ENCODE data around the gene NOC2L. TPM values are rescaled to one million over a fixed set of nuclear protein-coding genes. Genes with fewer than 3 reads are reported as not detected.

NOC2L gene
- total and polyA plus RNA-seq, 2 donors (not counting 3 experiments of a cell fraction or from before 2014, with no cell fraction given), result 55.3 to 87.9 TPM

GRCh38 chr1:909861-910310, 49.2 kb downstream of the NOC2L start:
- Histone ChIP-seq H3K79me2 (ENCODE audit: control insufficient read depth, insufficient read depth, low read length) (no peaks in the 10 kb centered on the region), H3K9me1 (replicated peaks; ENCODE audit: control insufficient read depth, extremely low read depth, insufficient read depth, low read length) (no peaks in the 10 kb centered on the region), H3K4me1 (ENCODE audit: control insufficient read depth, extremely low read depth, insufficient read depth, low read length) (no peaks in the 10 kb centered on the region), H3K27ac (ENCODE audit: insufficient read depth, low read depth, low read length) (no peak overlapping the region), H4K20me1 (replicated peaks; ENCODE audit: control insufficient read depth, extremely low read depth, insufficient read depth, low read length) (no peaks in the 10 kb centered on the region), H3K4me2 (ENCODE audit: insufficient read depth, low read length) (no peak overlapping the region), H2AFZ (ENCODE audit: low read depth, low read length) (no peak overlapping the region), H3K4me3 (replicated peaks in 1 of 3; ENCODE audit: insufficient read depth in 1 of 3, low read depth in 1 of 3, low read length in 3 of 3) (no peak overlapping the region), H3K9ac (replicated peaks; ENCODE audit: extremely low read depth, insufficient read depth, low read length) (no peak overlapping the region), H3K9me3 (replicated peaks; ENCODE audit: control insufficient read depth, insufficient read depth, low read length) (no peaks in the 10 kb centered on the region), H3K27me3 (ENCODE audit: control insufficient read depth in 2 of 2, insufficient read depth in 2 of 2, low read length in 2 of 2) (no peaks in the 10 kb centered on the region), H3K36me3 (ENCODE audit: control insufficient read depth in 2 of 2, extremely low read depth in 1 of 2, insufficient read depth in 2 of 2, low read length in 2 of 2) (no peaks in the 10 kb centered on the region)
- BruUV-seq (replicated peaks), result no TSS peak
- intact Hi-C loops (cut with micrococcal nuclease) (no loop called here), dilution Hi-C loops (cut with MboI; ENCODE audit: extremely low pct_ligation_motif_present, low sequenced_read_pairs) (no loop called here)
- FAIRE-seq (no peak), DNase-seq (ENCODE audit: low read depth, low spot score) (no peak)
- POLR2A ChIA-PET, result no interaction called here
- CTCF ChIA-PET, result no interaction called here
- no peak for TF ChIP-seq EZH2 (IDR thresholded peaks at IDR 0.05; ENCODE audit: borderline replicate concordance, low read depth, low read length, severe bottlenecking)
- TF ChIP-seq MYC (IDR thresholded peaks at IDR 0.05; ENCODE audit: low read depth, low read length), result no peak
- TF ChIP-seq CTCF (IDR thresholded peaks at IDR 0.05; ENCODE audit: extremely low read depth in 1 of 2, insufficient read depth in 1 of 2, low read depth in 1 of 2, low read length in 2 of 2), result no peak
- no peak for TF ChIP-seq POLR2A (IDR thresholded peaks at IDR 0.05; ENCODE audit: low read depth, low read length)
- no peak for TF ChIP-seq FOS (IDR thresholded peaks at IDR 0.05; ENCODE audit: borderline replicate concordance, insufficient read depth, low read length)

- ChIA-PET CTCF (no interaction called here), POLR2A (no interaction called here)
- Histone ChIP-seq H4K20me1 (replicated peaks; ENCODE audit: control insufficient read depth, extremely low read depth, insufficient read depth, low read length) (no peaks in the 10 kb centered on the region), H3K9me3 (replicated peaks; ENCODE audit: control insufficient read depth, insufficient read depth, low read length) (no peaks in the 10 kb centered on the region), H3K4me1 (ENCODE audit: control insufficient read depth, extremely low read depth, insufficient read depth, low read length) (no peaks in the 10 kb centered on the region), H3K27ac (ENCODE audit: insufficient read depth, low read depth, low read length) (no peak overlapping the region), H3K36me3 (ENCODE audit: control insufficient read depth in 2 of 2, extremely low read depth in 1 of 2, insufficient read depth in 2 of 2, low read length in 2 of 2) (no peaks in the 10 kb centered on the region), H3K9me1 (replicated peaks; ENCODE audit: control insufficient read depth, extremely low read depth, insufficient read depth, low read length) (no peaks in the 10 kb centered on the region), H3K27me3 (ENCODE audit: control insufficient read depth in 2 of 2, insufficient read depth in 2 of 2, low read length in 2 of 2) (no peaks in the 10 kb centered on the region), H3K9ac (replicated peaks; ENCODE audit: extremely low read depth, insufficient read depth, low read length) (no peak overlapping the region), H3K79me2 (ENCODE audit: control insufficient read depth, insufficient read depth, low read length) (no peaks in the 10 kb centered on the region), H3K4me3 (replicated peaks in 1 of 3; ENCODE audit: insufficient read depth in 1 of 3, low read depth in 1 of 3, low read length in 3 of 3) (no peak overlapping the region), H3K4me2 (ENCODE audit: insufficient read depth, low read length) (no peak overlapping the region), H2AFZ (ENCODE audit: low read depth, low read length) (no peak overlapping the region)
- no peak for TF ChIP-seq CTCF (IDR thresholded peaks at IDR 0.05; ENCODE audit: extremely low read depth in 1 of 2, insufficient read depth in 1 of 2, low read depth in 1 of 2, low read length in 2 of 2)
- TF ChIP-seq POLR2A (IDR thresholded peaks at IDR 0.05; ENCODE audit: low read depth, low read length), result no peak
- no peak for TF ChIP-seq EZH2 (IDR thresholded peaks at IDR 0.05; ENCODE audit: borderline replicate concordance, low read depth, low read length, severe bottlenecking)
- TF ChIP-seq MYC (IDR thresholded peaks at IDR 0.05; ENCODE audit: low read depth, low read length), result no peak
- no peak for TF ChIP-seq MAX (IDR thresholded peaks at IDR 0.05; ENCODE audit: insufficient read depth, insufficient read length)
- TF ChIP-seq GATA2 (IDR thresholded peaks at IDR 0.05; ENCODE audit: insufficient read depth, insufficient read length, low read depth, low read length), result no peak
- TF ChIP-seq FOS (IDR thresholded peaks at IDR 0.05; ENCODE audit: borderline replicate concordance, insufficient read depth, low read length), result no peak
- no peak for TF ChIP-seq POLR2AphosphoS5 (IDR thresholded peaks at IDR 0.05; ENCODE audit: insufficient read depth, low read depth, low read length)
- no peak for TF ChIP-seq JUN (IDR thresholded peaks at IDR 0.05; ENCODE audit: borderline replicate concordance, insufficient read depth, insufficient read length, low read depth)
- intact Hi-C loops (cut with micrococcal nuclease), result no loop called here
- no TSS peak for BruUV-seq (replicated peaks)
- dilution Hi-C loops (cut with MboI; ENCODE audit: extremely low pct_ligation_motif_present, low sequenced_read_pairs), result no loop called here
- DNase-seq (ENCODE audit: low read depth, low spot score) (no peak), FAIRE-seq (no peak)
Observed at GRCh38 chr1:908661-909060, 50.4 kb downstream of the NOC2L start.

Data from endothelial cell of umbilical vein (primary cell).